Renal cortical epithelial cell (primary cell): Measurements from ENCODE around the gene TBC1D3E. TPM values are rescaled to one million over a fixed set of nuclear protein-coding genes. Genes with fewer than 3 reads are reported as not detected.
"Not testable (repeated sequence)": the region's sequence is repeated elsewhere in the genome, so short reads cannot be mapped to it uniquely, and the experiment has no call there.

Source experiments
- DNase-seq: peaks from one replicate; pipeline ENCODE4 v3.0.0-alpha.2; 2011; ENCODE audit warnings: low read depth
- total RNA-seq: library from RNA; depleted of rRNA; stranded (reverse); fragments of >200 nt; gene quantifications from 2 replicates; pipeline ENCODE4 v1.2.3, GENCODE V29; 2014

The TBC1D3E gene
- total RNA-seq = not detected in 2 replicates

DNA sequence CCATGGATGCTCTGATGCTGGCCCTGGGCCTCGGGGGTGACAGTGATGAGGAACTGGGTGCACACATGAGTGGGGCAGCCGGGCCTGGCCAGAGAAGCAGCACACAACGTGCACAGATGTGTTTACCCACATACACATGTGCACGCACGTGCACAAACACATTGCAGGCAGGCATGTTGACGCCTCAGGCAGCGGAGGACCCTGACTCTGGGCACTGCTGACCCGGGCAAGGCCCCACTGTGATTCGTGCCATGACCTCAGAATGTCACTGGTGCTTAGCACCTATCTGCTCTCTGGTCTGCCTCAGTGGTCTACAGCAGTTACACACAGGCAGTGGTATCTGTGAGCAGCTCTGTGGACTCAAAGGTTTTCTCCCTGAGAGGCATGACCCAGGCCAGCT, at the start of gene TBC1D3E:
Gene TBC1D3E (plus strand): TSS at position 301 of the 400 bp plus-strand sequence. CDS start 1,545 bp downstream, outside the sequence.
- not testable (repeated sequence) for DNase-seq

GRCh38 chr17:38087344-38087743, 40.4 kb upstream of the TBC1D3E start:
- DNase-seq = not testable (repeated sequence)

DNA sequence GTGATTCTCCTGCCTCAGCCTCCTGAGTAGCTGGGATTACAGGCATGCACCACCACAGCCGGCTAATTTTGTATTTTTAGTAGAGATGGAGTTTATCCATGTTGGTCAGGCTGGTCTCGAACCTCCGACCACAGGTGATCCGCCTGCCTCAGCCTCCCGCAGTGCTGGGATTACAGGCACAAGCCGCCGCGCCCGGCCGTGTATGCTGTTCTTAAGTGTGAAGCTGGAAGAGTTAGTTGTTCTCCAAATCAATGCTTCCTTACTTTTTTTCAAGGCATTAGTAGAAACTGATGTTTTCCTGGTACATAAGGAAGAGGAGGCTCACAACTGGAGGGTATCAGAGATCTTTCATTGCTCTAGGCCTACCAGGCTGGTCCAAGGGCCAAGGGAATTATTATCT, 39.6 kb upstream of the TBC1D3E start:
- DNase-seq = not testable (repeated sequence)

DNA sequence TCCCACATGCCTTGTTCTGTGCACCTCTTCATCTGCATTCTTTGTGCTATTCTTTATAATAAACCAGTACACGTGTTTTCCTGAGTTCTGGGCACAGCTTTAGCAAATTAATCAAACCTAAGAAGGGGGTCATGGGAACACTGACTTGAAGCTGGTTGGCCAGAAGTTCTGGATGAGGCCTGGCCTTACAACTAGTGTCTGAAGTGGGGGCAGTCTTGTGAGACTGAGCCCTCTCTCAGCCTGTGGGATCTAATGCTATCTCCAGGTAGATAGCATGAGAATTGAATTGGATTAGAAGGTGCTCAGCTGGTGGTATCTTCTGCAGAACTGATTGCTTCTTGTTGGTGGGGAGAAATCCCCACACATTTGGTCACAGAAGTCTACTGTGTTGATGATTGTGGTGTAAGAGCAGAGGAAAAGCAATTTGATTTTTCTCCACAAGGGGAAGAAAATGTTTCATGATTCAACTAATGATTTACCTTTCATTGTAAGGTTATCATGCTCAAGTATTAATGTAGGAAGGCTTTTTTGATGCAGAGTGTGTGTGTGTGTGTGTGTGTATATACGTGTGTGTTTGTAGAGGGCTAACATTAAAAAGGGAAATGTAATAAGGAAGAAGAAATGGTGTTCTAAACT, 33.6 kb upstream of the TBC1D3E start:
- DNase-seq = not testable (repeated sequence)

DNA sequence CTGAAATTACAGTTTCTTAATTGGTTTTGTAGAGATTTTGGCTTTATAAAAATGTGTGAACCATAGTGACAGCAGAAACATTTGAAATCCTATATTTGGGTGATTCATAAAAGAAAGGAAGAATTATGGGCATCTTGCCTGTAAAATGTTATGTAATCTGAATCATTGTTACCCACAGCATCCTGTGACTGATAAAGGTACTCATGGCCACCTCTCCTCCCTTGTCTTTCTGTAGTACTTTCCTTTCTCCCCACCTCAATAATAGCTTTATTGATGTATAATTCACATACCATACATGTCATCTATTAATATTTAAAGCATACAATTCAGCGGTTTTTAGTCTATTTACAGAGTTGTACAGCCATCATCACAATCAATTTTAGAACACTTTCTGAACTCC, 28.5 kb upstream of the TBC1D3E start:
- not testable (repeated sequence) for DNase-seq

DNA sequence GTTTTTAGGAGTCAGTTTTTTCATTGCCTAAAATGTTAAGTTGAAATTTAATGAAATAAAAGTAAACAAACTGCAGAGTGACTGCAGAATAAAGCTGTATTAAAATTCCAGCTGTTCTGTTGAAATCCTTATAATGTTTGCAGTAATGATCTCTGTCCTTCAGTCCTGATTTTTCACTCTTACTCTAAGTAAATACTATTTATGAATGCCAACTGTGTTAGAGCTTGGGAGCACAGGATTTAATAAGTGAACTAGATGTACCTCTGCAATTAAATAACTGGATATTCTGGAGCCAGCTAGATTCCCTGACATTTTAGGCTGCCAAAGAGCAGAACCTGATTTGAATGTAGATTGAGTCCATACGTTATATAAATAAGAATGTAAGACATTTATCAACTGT, 7.9 kb upstream of the TBC1D3E start:
- DNase-seq = not testable (repeated sequence)

DNA sequence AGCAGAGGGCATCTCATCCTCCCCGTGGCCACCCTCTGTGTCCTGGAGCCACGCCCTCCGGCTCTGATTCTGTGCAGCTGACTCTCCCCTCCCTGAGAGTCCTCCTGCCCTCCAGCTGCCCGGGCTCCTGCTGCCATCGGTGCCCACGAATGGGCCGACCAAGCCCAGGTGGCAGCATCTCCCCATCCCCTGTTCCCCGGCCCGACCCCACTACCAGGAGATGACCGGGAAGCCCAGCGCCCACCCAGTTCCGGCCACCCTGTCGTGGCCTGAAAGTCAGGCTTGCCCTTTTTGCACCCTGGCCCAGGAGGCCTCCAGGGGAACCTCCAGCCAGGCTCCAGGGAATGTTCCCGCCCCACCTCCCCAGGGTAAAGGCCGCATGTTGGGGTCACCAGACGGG, 7.1 kb downstream of the TBC1D3E start:
- DNase-seq = not testable (repeated sequence)

Other genes starting within 250 kb of the TBC1D3E start
- not detected in 2 replicates for gene TBC1D3K, start 203.5 kb upstream of the TBC1D3E start, total RNA-seq
- 1.4 and 6.3 TPM in 2 replicates for gene TBC1D3L, start 138.9 kb upstream of the TBC1D3E start, total RNA-seq
- 2.6 TPM in 1 of 2 replicates, not detected in the other for gene TBC1D3D, start 124.0 kb upstream of the TBC1D3E start, total RNA-seq
- not detected in 2 replicates for gene TBC1D3C, start 59.3 kb upstream of the TBC1D3E start, total RNA-seq
- gene TBC1D3, start 64.6 kb downstream of the TBC1D3E start, total RNA-seq = not detected in 2 replicates
- gene MRPL45, start 169.2 kb downstream of the TBC1D3E start, total RNA-seq = 34.0 and 39.4 TPM in 2 replicates
- gene GPR179, start 216.0 kb downstream of the TBC1D3E start, total RNA-seq = under 0.01 TPM in 1 of 2 replicates, not detected in the other
- gene SOCS7, start 223.9 kb downstream of the TBC1D3E start, total RNA-seq = 9.2 and 16.2 TPM in 2 replicates